ENCODE data around the gene XPR1.

GRCh38 chr1:180888870-180889269, 257.0 kb downstream of the XPR1 start:
- TF ChIP-seq CTCF (conservative IDR thresholded peaks at IDR 0.05; ENCODE audit: low read length) (no peak), EZH2phosphoT487 (IDR thresholded peaks at IDR 0.05; ENCODE audit: borderline replicate concordance) (no peak)

Measured in Loucy (cell line).